ENCODE results near the gene DIP2B. TPM values are rescaled to one million over a fixed set of nuclear protein-coding genes. Genes with fewer than 3 reads are reported as not detected.
A peak's percentile ranks its signal among the peaks of the same experiment; 100 is the strongest.

The DIP2B gene
- polyA plus RNA-seq, 3 donors, result 3.5 to 12.3 (median 6.5) TPM

DNA sequence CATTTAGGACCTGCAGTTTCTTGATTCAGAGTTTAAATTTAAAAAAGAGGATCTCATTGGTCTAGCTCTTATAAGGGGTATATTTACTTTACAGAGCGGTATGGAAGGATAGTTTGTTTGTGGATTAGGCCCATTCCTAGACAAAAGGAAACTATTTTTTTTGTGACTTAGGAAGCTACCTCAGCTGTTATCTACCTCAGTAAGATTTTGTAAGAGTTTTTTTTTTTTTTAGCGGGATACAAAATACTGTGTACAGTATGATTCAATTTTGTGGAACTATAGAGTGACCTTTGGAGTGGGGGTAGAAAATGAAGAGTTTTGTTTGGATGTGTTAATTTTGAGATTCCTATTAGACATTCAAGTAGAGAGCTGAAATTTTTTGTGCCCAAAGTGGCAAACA, 154.5 kb downstream of the DIP2B start:
- Mint-ChIP-seq H3K27ac (peak overlapping the region in 2 of 7 donors; percentile 41 to 44), H3K4me1 (peaks cover 1% of the 10 kb centered on the region)

DNA sequence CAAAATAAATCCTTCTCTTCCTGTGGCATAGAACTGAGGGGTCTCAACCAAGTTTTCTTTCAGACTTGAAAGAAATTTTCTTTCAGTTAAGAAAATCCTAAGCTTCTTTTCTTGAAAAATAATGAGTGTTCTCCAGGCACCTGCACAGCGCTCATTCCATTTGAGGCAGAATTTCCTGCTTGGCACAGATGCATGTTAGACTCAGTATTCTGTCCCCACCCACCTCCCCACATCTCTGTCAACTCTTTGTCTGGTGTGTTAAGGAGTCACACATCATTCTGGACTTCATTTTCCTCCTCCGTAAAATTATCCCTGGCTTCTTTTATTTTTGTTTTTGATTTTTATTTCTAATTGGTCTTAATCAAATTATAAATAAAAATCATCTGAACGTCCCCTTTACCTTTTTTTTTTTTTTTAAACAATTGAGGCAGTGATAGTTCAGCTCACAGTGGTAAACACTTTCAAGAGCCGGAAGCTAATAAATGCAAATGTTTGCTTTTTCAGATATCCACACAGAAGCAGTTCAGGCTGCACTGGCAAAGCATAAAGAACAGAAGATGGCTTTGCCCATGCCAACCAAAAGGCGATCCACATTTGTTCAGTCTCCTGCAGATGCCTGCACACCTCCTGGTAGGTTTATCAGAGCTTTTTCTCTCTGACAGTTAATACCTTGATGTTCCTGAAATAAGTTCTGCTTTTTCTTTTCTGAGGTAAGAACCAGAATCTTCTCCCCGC, 155.1 kb downstream of the DIP2B start:
- TF ChIP-seq, protein P1, sequence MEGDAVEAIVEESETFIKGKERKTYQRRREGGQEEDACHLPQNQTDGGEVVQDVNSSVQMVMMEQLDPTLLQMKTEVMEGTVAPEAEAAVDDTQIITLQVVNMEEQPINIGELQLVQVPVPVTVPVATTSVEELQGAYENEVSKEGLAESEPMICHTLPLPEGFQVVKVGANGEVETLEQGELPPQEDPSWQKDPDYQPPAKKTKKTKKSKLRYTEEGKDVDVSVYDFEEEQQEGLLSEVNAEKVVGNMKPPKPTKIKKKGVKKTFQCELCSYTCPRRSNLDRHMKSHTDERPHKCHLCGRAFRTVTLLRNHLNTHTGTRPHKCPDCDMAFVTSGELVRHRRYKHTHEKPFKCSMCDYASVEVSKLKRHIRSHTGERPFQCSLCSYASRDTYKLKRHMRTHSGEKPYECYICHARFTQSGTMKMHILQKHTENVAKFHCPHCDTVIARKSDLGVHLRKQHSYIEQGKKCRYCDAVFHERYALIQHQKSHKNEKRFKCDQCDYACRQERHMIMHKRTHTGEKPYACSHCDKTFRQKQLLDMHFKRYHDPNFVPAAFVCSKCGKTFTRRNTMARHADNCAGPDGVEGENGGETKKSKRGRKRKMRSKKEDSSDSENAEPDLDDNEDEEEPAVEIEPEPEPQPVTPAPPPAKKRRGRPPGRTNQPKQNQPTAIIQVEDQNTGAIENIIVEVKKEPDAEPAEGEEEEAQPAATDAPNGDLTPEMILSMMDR (IDR thresholded peaks at IDR 0.05), result no peak
- Histone ChIP-seq H3K4me2 (replicated peaks; ENCODE audit: extremely low read depth, low read length, poor library complexity, severe bottlenecking) (no peak overlapping the region), H4K20me1 (ENCODE audit: insufficient read depth, low read length) (peaks cover 36% of the 10 kb centered on the region), H3K9ac (ENCODE audit: insufficient read depth, low read length, poor library complexity, severe bottlenecking) (no peak overlapping the region), H3K79me2 (ENCODE audit: insufficient read depth, low read length) (peaks cover 3% of the 10 kb centered on the region), H2AFZ (ENCODE audit: insufficient read depth, low read depth, low read length, poor library complexity, severe bottlenecking) (no peak overlapping the region), H3K4me3 (replicated peaks in 1 of 3; ENCODE audit: low read depth in 2 of 3, low read length in 3 of 3) (no peak overlapping the region), H3K4me1 (ENCODE audit: control insufficient read depth in 1 of 2, insufficient read depth in 2 of 2, low read length in 2 of 2) (no peaks in the 10 kb centered on the region), H3K27ac (ENCODE audit: low read depth in 1 of 2, low read length in 2 of 2) (no peak overlapping the region), H3K9me3 (replicated peaks in 1 of 2; ENCODE audit: control insufficient read depth in 1 of 2, insufficient read depth in 1 of 2, low read length in 2 of 2) (no peaks in the 10 kb centered on the region), H3K36me3 (replicated peaks in 1 of 2; ENCODE audit: control insufficient read depth in 1 of 2, insufficient read depth in 2 of 2, low read length in 2 of 2) (peaks cover 23 to 48% of the 10 kb centered on the region in 2 donors), H3K27me3 (ENCODE audit: control insufficient read depth in 2 of 2, insufficient read depth in 2 of 2, low read length in 2 of 2) (no peaks in the 10 kb centered on the region)
- no peak for DNase-seq
- Mint-ChIP-seq H3K27ac (peak overlapping the region in 1 of 7 donors; percentile 77), H3K4me3 (no peak overlapping the region), H3K27me3 (ENCODE audit: low read depth in 3 of 3) (no peaks in the 10 kb centered on the region), H3K4me1 (peaks cover 1% of the 10 kb centered on the region), H3K9me3 (no peaks in the 10 kb centered on the region), H3K36me3 (peaks cover 29 to 43% of the 10 kb centered on the region in 2 donors)
- 83% methylated on average over 1 of the region's 6 CpGs for WGBS (ENCODE audit: insufficient coverage)
- intact Hi-C loops (cut with micrococcal nuclease), result no loop called here

More for the DNA sequence above, 154.5 kb downstream of the DIP2B start:
- Histone ChIP-seq H4K20me1 (ENCODE audit: insufficient read depth, low read length) (peaks cover 34% of the 10 kb centered on the region), H3K36me3 (replicated peaks in 1 of 2; ENCODE audit: control insufficient read depth in 1 of 2, insufficient read depth in 2 of 2, low read length in 2 of 2) (peaks cover 23 to 42% of the 10 kb centered on the region in 2 donors), H3K4me1 (ENCODE audit: control insufficient read depth in 1 of 2, insufficient read depth in 2 of 2, low read length in 2 of 2) (no peaks in the 10 kb centered on the region), H3K9ac (ENCODE audit: insufficient read depth, low read length, poor library complexity, severe bottlenecking) (no peak overlapping the region), H3K9me3 (replicated peaks in 1 of 2; ENCODE audit: control insufficient read depth in 1 of 2, insufficient read depth in 1 of 2, low read length in 2 of 2) (no peaks in the 10 kb centered on the region), H3K27me3 (ENCODE audit: control insufficient read depth in 2 of 2, insufficient read depth in 2 of 2, low read length in 2 of 2) (no peaks in the 10 kb centered on the region), H3K4me2 (replicated peaks; ENCODE audit: extremely low read depth, low read length, poor library complexity, severe bottlenecking) (no peak overlapping the region), H2AFZ (ENCODE audit: insufficient read depth, low read depth, low read length, poor library complexity, severe bottlenecking) (no peak overlapping the region), H3K4me3 (replicated peaks in 1 of 3; ENCODE audit: low read depth in 2 of 3, low read length in 3 of 3) (no peak overlapping the region), H3K27ac (ENCODE audit: low read depth in 1 of 2, low read length in 2 of 2) (no peak overlapping the region), H3K79me2 (ENCODE audit: insufficient read depth, low read length) (peaks cover 3% of the 10 kb centered on the region)
- intact Hi-C loops (cut with micrococcal nuclease), result no loop called here
- no peak overlapping the region for H3K4me3 Mint-ChIP-seq
- no peaks in the 10 kb centered on the region for H3K9me3 Mint-ChIP-seq
- TF ChIP-seq, protein P1 (IDR thresholded peaks at IDR 0.05), result no peak
- peaks cover 29 to 46% of the 10 kb centered on the region in 2 donors for H3K36me3 Mint-ChIP-seq
- WGBS (ENCODE audit: insufficient coverage), result 100% methylated on average over 1 of the region's 2 CpGs
- no peak for DNase-seq
- H3K27me3 Mint-ChIP-seq (ENCODE audit: low read depth in 3 of 3), result no peaks in the 10 kb centered on the region

All from CD14-positive monocyte (primary cell).